GM23248 (cell line): ENCODE results near the gene EBF4. TPM values are rescaled to one million over a fixed set of nuclear protein-coding genes. Genes with fewer than 3 reads are reported as not detected.

ENCODE experiments used
- DNase-seq: peaks from one replicate; pipeline ENCODE4 v3.0.0-alpha.2; 2015
- H2AFZ ChIP-seq: fragments of 200-600 bp; sonication (generic); 2 replicates; pipeline ENCODE4 v1.6.1; 2016; ENCODE audit warnings: antibody characterized with exemption
- H3F3A ChIP-seq: fragments of 200-600 bp; sonication (generic); 2 replicates; pipeline ENCODE4 v1.6.1; 2016; ENCODE audit warnings: mild to moderate bottlenecking, antibody characterized with exemption, mixed run types; ENCODE audit not compliant: insufficient read depth
- H3K27ac ChIP-seq: fragments of 200-600 bp; sonication (generic); 2 replicates; pipeline ENCODE4 v1.5.1; 2016; ENCODE audit warnings: mild to moderate bottlenecking
- H3K27me3 ChIP-seq: fragments of 200-600 bp; sonication (generic); replicated peaks from 2 replicates; pipeline ENCODE4 v1.6.1; 2016; ENCODE audit warnings: mild to moderate bottlenecking; ENCODE audit not compliant: insufficient read depth
- H3K36me3 ChIP-seq: fragments of 200-600 bp; sonication (generic); 2 replicates; pipeline ENCODE4 v1.6.1; 2016; ENCODE audit warnings: low read depth, mild to moderate bottlenecking
- H3K4me1 ChIP-seq: fragments of 200-600 bp; sonication (generic); 2 replicates; pipeline ENCODE4 v1.6.1; 2016; ENCODE audit warnings: mild to moderate bottlenecking; ENCODE audit not compliant: insufficient read depth
- H3K4me2 ChIP-seq: fragments of 200-600 bp; sonication (generic); one replicate; pipeline ENCODE4 v1.6.1; 2016; ENCODE audit warnings: mild to moderate bottlenecking; ENCODE audit not compliant: unreplicated experiment
- H3K4me3 ChIP-seq: fragments of 200-600 bp; sonication (generic); 2 replicates; pipeline ENCODE4 v1.5.1; 2016; ENCODE audit warnings: mild to moderate bottlenecking
- H3K79me2 ChIP-seq: fragments of 200-600 bp; sonication (generic); 2 replicates; pipeline ENCODE4 v1.6.1; 2016; ENCODE audit warnings: mild to moderate bottlenecking; ENCODE audit not compliant: insufficient read depth
- H3K9ac ChIP-seq: fragments of 200-600 bp; sonication (generic); 2 replicates; pipeline ENCODE4 v1.6.1; 2016; ENCODE audit warnings: mild to moderate bottlenecking
- H3K9me2 ChIP-seq: fragments of 200-600 bp; sonication (generic); 2 replicates; pipeline ENCODE4 v1.6.1; 2016; ENCODE audit warnings: mixed run types, mild to moderate bottlenecking, moderate library complexity; ENCODE audit not compliant: insufficient read depth
- H3K9me3 ChIP-seq: fragments of 200-600 bp; sonication (generic); one replicate; pipeline ENCODE4 v1.6.1; 2017; ENCODE audit warnings: low read depth
- H4K20me1 ChIP-seq: fragments of 200-600 bp; sonication (generic); 2 replicates; pipeline ENCODE4 v1.6.0; 2016; ENCODE audit not compliant: insufficient read depth
- EZH2 ChIP-seq: fragments of 200-600 bp; sonication (generic); IDR thresholded peaks from 2 replicates; pipeline ENCODE4 v1.6.1; 2018; ENCODE audit warnings: antibody characterized with exemption, mild to moderate bottlenecking; ENCODE audit not compliant: insufficient read depth, poor library complexity, severe bottlenecking
- EZH2phosphoT487 ChIP-seq: fragments of 200-600 bp; sonication (generic); IDR thresholded peaks from 2 replicates; pipeline ENCODE4 v1.6.1; 2018; ENCODE audit warnings: antibody characterized with exemption, moderate library complexity, mild to moderate bottlenecking, low read depth; ENCODE audit not compliant: insufficient read depth
- WGBS, 2 experiments: methylation state at CpG; one replicate each; pipeline ENCODE4 v1.1.6; 2015 to 2017; ENCODE audit warnings: low lambda C conversion rate in 2 of 2, low coverage in 1 of 2; ENCODE audit errors: missing lambda C conversion rate in 2 of 2; 5-methylcytosine and 5-hydroxymethylcytosine counted together
- in situ Hi-C: fragments of 300-500 bp; cut with MboI; formaldehyde crosslinking; loops from 2 replicates; pipeline ENCODE4 v1.15.0; 2020
- polyA plus RNA-seq: library from polyadenylated mRNA; unstranded; fragments of >200 nt; fragmentation: Nextera tagmentation; extraction: Ambion mirVana; gene quantifications from 2 replicates; pipeline ENCODE4 v1.2.1, GENCODE V29; 2016
- total RNA-seq: library from RNA; depleted of rRNA; stranded (reverse); fragments of >200 nt; shearing (Covaris generic); gene quantifications from 2 replicates; pipeline ENCODE4 v1.2.3, GENCODE V29; 2014

Gene EBF4
- total and polyA plus RNA-seq, 2 experiments from 2014 or later: 0.36 TPM; not detected in 1

DNA sequence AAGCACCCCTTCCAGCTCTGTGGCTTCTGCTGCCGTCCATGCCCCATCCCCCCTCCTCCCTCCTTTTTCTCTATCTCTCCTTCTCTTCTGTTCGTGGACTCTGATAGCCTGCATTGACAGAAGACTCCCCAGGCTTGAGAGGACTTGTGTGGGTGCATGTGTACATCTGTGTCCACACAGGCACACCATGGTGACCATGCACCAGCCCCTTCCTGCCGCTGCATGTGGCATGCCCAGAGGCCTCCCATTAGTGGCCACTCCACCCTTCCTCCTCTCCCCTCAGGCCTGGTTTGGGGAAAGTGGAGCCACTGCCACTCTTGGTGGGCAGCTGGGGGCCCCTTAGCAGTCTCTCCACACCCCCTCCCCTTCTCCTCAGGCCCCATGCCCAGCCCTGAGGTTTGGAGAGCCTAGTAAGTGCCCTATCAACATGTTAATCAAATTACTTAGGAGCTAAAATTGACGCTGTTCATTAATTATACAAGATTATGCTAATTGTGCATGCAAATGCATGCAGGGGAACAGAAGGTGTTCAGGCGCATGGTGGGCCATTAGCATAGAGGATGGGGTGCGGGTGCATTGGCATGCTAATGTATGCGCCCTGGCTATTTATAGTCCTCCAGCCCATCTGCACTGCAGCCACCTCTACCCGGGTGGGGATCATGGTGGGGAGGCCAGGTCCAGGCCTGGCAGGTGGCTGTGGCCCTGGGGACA lies 45.9 kb downstream of the EBF4 start:
- Histone ChIP-seq H3K27me3 (peaks cover 24% of the 10 kb centered on the region), H3F3A (no peaks in the 10 kb centered on the region), H4K20me1 (no peaks in the 10 kb centered on the region), H3K27ac (no peak overlapping the region), H3K4me3 (no peak overlapping the region), H3K4me2 (no peak overlapping the region), H3K4me1 (no peaks in the 10 kb centered on the region), H3K79me2 (no peaks in the 10 kb centered on the region), H2AFZ (no peak overlapping the region), H3K9me3 (no peaks in the 10 kb centered on the region), H3K9me2 (no peaks in the 10 kb centered on the region), H3K36me3 (no peaks in the 10 kb centered on the region), H3K9ac (no peak overlapping the region)
- in situ Hi-C loops: no loop called here
- TF ChIP-seq EZH2phosphoT487 (no peak), EZH2 (no peak)
- 58 to 59% methylated on average over 8 of the region's 8 CpGs for WGBS, 2 experiments
- DNase-seq: no peak

DNA sequence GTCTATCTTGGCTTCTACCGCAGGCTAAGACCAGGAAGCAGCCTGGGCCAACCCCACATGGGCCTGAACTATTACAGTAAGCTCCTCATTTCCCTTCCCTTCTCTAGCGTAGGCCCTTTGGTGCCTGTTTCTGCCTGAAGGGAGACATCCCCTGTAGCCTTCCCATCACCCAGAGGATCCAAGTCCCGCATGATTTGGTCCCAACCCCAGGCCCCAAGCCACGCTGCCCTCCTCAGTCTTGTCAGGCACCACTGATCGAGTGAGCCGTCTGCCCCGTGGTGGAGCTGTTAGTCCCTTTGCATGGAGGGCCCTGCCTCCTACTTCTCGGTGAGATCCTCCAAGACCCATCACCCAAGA lies 46.4 kb downstream of the EBF4 start:
- 53 to 55% methylated on average over 8 of the region's 8 CpGs for whole genome bisulfite sequencing, 2 experiments
- H4K20me1 ChIP-seq: no peaks in the 10 kb centered on the region
- H3K9me2 ChIP-seq: no peaks in the 10 kb centered on the region
- no peak overlapping the region for H3K27ac ChIP-seq
- H3K9ac ChIP-seq: no peak overlapping the region
- no peaks in the 10 kb centered on the region for H3K4me1 ChIP-seq
- no peak overlapping the region for H2AFZ ChIP-seq
- no peaks in the 10 kb centered on the region for H3K79me2 ChIP-seq
- H3F3A ChIP-seq: no peaks in the 10 kb centered on the region
- no peak for TF ChIP-seq EZH2phosphoT487
- TF ChIP-seq EZH2: no peak
- in situ Hi-C loops: no loop called here
- H3K27me3 ChIP-seq: peaks cover 29% of the 10 kb centered on the region
- H3K4me2 ChIP-seq: no peak overlapping the region
- DNase-seq: no peak
- no peak overlapping the region for H3K4me3 ChIP-seq
- H3K9me3 ChIP-seq: no peaks in the 10 kb centered on the region
- H3K36me3 ChIP-seq: no peaks in the 10 kb centered on the region

DNA sequence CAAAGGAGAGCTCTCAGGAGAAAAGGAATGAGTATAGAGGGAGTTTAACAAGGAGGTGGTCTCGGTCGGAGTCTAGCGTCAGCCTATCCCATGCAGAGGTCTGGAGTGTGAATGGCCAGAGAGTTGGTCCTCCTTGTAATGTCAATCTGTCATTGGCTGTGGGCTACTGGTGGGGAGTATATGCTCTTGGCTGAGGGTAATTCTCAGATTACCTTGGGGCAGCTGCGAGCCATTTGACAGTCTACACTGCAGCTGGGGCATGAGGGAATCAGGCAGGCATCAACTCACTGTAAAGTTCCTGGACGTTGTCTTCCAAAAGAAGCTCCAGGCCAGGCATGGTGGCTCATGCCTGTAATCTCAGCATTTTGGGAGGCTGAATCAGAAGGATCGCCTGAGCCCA lies 48.1 kb downstream of the EBF4 start:
- no peak overlapping the region for H3K4me2 ChIP-seq
- no peak overlapping the region for H3K27ac ChIP-seq
- H3K36me3 ChIP-seq: no peaks in the 10 kb centered on the region
- in situ Hi-C loops: no loop called here
- peaks cover 26% of the 10 kb centered on the region for H3K27me3 ChIP-seq
- H4K20me1 ChIP-seq: no peaks in the 10 kb centered on the region
- no peak overlapping the region for H3K9ac ChIP-seq
- DNase-seq: no peak
- H3K9me3 ChIP-seq: no peaks in the 10 kb centered on the region
- H3K4me3 ChIP-seq: no peak overlapping the region
- H3F3A ChIP-seq: no peaks in the 10 kb centered on the region
- TF ChIP-seq EZH2: no peak
- no peak for TF ChIP-seq EZH2phosphoT487
- 72 to 76% methylated on average over 6 of the region's 6 CpGs for WGBS, 2 experiments
- H3K9me2 ChIP-seq: no peaks in the 10 kb centered on the region
- no peaks in the 10 kb centered on the region for H3K4me1 ChIP-seq
- H3K79me2 ChIP-seq: no peaks in the 10 kb centered on the region
- no peak overlapping the region for H2AFZ ChIP-seq

DNA sequence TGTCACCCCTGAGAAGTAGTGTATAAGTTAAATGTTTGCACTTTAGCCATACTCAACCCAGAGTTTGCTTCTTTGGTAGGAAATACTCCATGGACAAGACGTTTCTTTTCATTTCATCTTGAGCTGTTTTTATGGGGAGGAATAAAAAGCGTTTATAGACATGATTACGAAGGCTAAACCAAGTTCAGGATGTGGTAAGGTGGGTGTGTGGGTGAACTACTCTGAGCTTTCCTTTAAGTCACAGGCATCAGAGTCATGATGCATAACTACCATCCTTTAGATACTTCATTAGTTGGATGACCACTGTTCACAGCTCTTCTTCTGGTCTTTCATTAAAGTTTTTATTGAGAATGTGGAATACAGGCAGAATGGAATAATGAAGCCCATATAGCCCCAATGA lies 48.9 kb downstream of the EBF4 start:
- Histone ChIP-seq H3K9me2 (no peaks in the 10 kb centered on the region), H3K9me3 (no peaks in the 10 kb centered on the region), H4K20me1 (no peaks in the 10 kb centered on the region), H3K27ac (no peak overlapping the region), H3K27me3 (peaks cover 21% of the 10 kb centered on the region), H3F3A (no peaks in the 10 kb centered on the region), H3K4me2 (no peak overlapping the region), H3K9ac (no peak overlapping the region), H3K79me2 (no peaks in the 10 kb centered on the region), H3K4me1 (no peaks in the 10 kb centered on the region), H2AFZ (no peak overlapping the region), H3K36me3 (no peaks in the 10 kb centered on the region), H3K4me3 (no peak overlapping the region)
- TF ChIP-seq EZH2phosphoT487 (no peak), EZH2 (no peak)
- WGBS, 2 experiments: 45 to 51% methylated on average over 3 of the region's 3 CpGs
- no peak for DNase-seq
- in situ Hi-C loops: no loop called here

DNA sequence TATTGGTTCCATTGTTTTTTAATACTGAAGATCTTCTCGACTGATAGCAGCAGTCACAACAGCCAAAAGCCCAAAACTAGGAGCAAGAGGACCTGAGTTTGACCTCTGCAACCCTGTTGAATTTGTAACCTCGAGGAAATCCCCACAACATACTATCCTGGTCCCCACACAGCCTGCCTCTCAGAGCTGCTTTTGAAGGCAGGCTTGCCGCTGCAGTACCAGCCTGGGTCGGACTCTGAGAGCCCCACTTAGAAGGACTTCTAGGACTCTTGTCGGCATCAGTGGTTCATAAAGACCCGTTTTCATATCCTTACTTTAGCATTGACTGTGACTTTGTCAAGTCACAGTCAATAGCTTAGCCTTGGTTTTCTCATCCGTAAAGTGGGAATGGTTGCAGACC lies 49.3 kb downstream of the EBF4 start:
- no peaks in the 10 kb centered on the region for H4K20me1 ChIP-seq
- H3K79me2 ChIP-seq: no peaks in the 10 kb centered on the region
- no peak overlapping the region for H3K9ac ChIP-seq
- no peak overlapping the region for H2AFZ ChIP-seq
- in situ Hi-C loops: no loop called here
- H3K9me2 ChIP-seq: no peaks in the 10 kb centered on the region
- no peak for DNase-seq
- peaks cover 21% of the 10 kb centered on the region for H3K27me3 ChIP-seq
- H3K4me1 ChIP-seq: no peaks in the 10 kb centered on the region
- H3K36me3 ChIP-seq: no peaks in the 10 kb centered on the region
- 56 to 57% methylated on average over 7 of the region's 7 CpGs for WGBS, 2 experiments
- no peak overlapping the region for H3K4me2 ChIP-seq
- H3K4me3 ChIP-seq: no peak overlapping the region
- H3K27ac ChIP-seq: no peak overlapping the region
- no peaks in the 10 kb centered on the region for H3F3A ChIP-seq
- H3K9me3 ChIP-seq: no peaks in the 10 kb centered on the region
- TF ChIP-seq EZH2phosphoT487 (no peak), EZH2 (no peak)
